ENCODE data around the gene POLD2. TPM values are rescaled to one million over a fixed set of nuclear protein-coding genes. Genes with fewer than 3 reads are reported as not detected.

Gene POLD2
- total and polyA plus RNA-seq, 2 of the 13 experiments (the other 11 are each of a cell fraction or from before 2014, with no cell fraction given) = 87.6 to 95.1 TPM

GRCh38 chr7:44111761-44112160 lies 11.6 kb downstream of the POLD2 start:
- no peaks in the 10 kb centered on the region for H3K79me2 ChIP-seq (ENCODE audit: insufficient read depth, low read length)
- no peak overlapping the region for H2AFZ ChIP-seq (ENCODE audit: low read length)
- ChIA-PET CTCF (ENCODE audit: low intra/inter-chr PET ratio, low total read pairs) (no interaction called here), POLR2A (no interaction called here)
- H3K36me3 ChIP-seq (replicated peaks in 1 of 2; ENCODE audit: control insufficient read depth in 1 of 2, insufficient read depth in 2 of 2, low read length in 2 of 2) = peaks cover 8 to 19% of the 10 kb centered on the region in 2 experiments; a peak in 4 of 5 replicates
- H3K9me3 ChIP-seq (ENCODE audit: low read length) = no peaks in the 10 kb centered on the region
- peaks cover 3 to 21% of the 10 kb centered on the region in 2 experiments; a peak in 3 of 5 replicates for H3K27me3 ChIP-seq (ENCODE audit: control insufficient read depth in 1 of 2, insufficient read depth in 2 of 2, low read length in 2 of 2)
- BruUV-seq (replicated peaks) = no TSS peak
- H3K4me3 ChIP-seq (replicated peaks in 1 of 3; ENCODE audit: insufficient read depth in 1 of 3, low read depth in 2 of 3, low read length in 3 of 3) = no peak overlapping the region
- intact Hi-C loops (cut with micrococcal nuclease; ENCODE audit: unreplicated experiment) (no loop called here), in situ Hi-C loops (cut with HindIII; ENCODE audit: extremely low pct_ligation_motif_present, low pct_unique_long_range_greater_than_20kb) (no loop called here)
- H3K4me2 ChIP-seq (ENCODE audit: low read depth, low read length) = no peak overlapping the region
- WGBS (ENCODE audit: low lambda C conversion rate) = 33% methylated on average over 1 of the region's 16 CpGs
- FAIRE-seq (no peak), ATAC-seq (peak; percentile 8; the same call in 2 of the 3 replicates), DNase-seq (ENCODE audit: low spot score) (no peak)
- no peak overlapping the region for H3K9ac ChIP-seq (ENCODE audit: insufficient read depth, low read depth, low read length)
- H3K4me1 ChIP-seq (ENCODE audit: insufficient read depth, low read length) = no peaks in the 10 kb centered on the region
- no peak overlapping the region for H3K27ac ChIP-seq (ENCODE audit: extremely low read length, insufficient read depth, low read length)
- H4K20me1 ChIP-seq (ENCODE audit: insufficient read depth, low read length) = no peaks in the 10 kb centered on the region
- TF ChIP-seq ZNF460 (CRISPR knock-in tag; IDR thresholded peaks at IDR 0.05; ENCODE audit: borderline replicate concordance) (no peak), TRAFD1 (CRISPR knock-in tag; IDR thresholded peaks at IDR 0.05; ENCODE audit: borderline replicate concordance) (no peak), ARID4A (CRISPR knock-in tag; IDR thresholded peaks at IDR 0.05; ENCODE audit: borderline replicate concordance) (no peak), SNAPC4 (CRISPR knock-in tag; IDR thresholded peaks at IDR 0.05) (no peak), SRSF1 (optimal IDR thresholded peaks at IDR 0.05; ENCODE audit: low read depth, low read length) (no peak), U2AF1 (optimal IDR thresholded peaks at IDR 0.05; ENCODE audit: low read depth, low read length) (no peak), DR1 (CRISPR knock-in tag; IDR thresholded peaks at IDR 0.05) (no peak), ARID5B (CRISPR knock-in tag; IDR thresholded peaks at IDR 0.05) (no peak), ZNF766 (CRISPR knock-in tag; IDR thresholded peaks at IDR 0.05; ENCODE audit: borderline replicate concordance) (no peak)
